ENCODE results near the gene SPACA6. TPM values are rescaled to one million over a fixed set of nuclear protein-coding genes. Genes with fewer than 3 reads are reported as not detected.

SPACA6 gene
- total and polyA plus RNA-seq, 2 experiments from 2014 or later = 5.1 to 11.5 TPM

DNA sequence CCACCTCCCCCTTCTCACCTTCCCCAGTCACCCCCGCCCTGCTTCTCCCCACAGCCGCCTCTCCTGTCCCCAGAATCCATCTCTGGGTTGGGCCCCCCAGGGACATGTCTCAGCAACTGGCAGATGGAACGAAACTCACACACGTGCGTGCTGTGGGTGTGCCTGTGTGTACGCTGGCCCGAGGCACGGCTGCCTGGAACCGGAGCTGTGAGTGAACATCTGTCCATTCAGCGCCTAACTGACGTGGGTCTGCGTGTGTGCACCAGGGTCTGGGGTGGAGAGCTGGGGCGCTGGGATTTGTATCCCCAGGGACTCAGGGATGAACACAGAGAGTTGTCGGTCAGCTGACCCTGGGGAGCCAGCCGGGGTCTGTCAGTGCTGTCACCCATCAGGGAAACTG is 31.4 kb downstream of the SPACA6 start (continued):
- TF ChIP-seq, protein P1, sequence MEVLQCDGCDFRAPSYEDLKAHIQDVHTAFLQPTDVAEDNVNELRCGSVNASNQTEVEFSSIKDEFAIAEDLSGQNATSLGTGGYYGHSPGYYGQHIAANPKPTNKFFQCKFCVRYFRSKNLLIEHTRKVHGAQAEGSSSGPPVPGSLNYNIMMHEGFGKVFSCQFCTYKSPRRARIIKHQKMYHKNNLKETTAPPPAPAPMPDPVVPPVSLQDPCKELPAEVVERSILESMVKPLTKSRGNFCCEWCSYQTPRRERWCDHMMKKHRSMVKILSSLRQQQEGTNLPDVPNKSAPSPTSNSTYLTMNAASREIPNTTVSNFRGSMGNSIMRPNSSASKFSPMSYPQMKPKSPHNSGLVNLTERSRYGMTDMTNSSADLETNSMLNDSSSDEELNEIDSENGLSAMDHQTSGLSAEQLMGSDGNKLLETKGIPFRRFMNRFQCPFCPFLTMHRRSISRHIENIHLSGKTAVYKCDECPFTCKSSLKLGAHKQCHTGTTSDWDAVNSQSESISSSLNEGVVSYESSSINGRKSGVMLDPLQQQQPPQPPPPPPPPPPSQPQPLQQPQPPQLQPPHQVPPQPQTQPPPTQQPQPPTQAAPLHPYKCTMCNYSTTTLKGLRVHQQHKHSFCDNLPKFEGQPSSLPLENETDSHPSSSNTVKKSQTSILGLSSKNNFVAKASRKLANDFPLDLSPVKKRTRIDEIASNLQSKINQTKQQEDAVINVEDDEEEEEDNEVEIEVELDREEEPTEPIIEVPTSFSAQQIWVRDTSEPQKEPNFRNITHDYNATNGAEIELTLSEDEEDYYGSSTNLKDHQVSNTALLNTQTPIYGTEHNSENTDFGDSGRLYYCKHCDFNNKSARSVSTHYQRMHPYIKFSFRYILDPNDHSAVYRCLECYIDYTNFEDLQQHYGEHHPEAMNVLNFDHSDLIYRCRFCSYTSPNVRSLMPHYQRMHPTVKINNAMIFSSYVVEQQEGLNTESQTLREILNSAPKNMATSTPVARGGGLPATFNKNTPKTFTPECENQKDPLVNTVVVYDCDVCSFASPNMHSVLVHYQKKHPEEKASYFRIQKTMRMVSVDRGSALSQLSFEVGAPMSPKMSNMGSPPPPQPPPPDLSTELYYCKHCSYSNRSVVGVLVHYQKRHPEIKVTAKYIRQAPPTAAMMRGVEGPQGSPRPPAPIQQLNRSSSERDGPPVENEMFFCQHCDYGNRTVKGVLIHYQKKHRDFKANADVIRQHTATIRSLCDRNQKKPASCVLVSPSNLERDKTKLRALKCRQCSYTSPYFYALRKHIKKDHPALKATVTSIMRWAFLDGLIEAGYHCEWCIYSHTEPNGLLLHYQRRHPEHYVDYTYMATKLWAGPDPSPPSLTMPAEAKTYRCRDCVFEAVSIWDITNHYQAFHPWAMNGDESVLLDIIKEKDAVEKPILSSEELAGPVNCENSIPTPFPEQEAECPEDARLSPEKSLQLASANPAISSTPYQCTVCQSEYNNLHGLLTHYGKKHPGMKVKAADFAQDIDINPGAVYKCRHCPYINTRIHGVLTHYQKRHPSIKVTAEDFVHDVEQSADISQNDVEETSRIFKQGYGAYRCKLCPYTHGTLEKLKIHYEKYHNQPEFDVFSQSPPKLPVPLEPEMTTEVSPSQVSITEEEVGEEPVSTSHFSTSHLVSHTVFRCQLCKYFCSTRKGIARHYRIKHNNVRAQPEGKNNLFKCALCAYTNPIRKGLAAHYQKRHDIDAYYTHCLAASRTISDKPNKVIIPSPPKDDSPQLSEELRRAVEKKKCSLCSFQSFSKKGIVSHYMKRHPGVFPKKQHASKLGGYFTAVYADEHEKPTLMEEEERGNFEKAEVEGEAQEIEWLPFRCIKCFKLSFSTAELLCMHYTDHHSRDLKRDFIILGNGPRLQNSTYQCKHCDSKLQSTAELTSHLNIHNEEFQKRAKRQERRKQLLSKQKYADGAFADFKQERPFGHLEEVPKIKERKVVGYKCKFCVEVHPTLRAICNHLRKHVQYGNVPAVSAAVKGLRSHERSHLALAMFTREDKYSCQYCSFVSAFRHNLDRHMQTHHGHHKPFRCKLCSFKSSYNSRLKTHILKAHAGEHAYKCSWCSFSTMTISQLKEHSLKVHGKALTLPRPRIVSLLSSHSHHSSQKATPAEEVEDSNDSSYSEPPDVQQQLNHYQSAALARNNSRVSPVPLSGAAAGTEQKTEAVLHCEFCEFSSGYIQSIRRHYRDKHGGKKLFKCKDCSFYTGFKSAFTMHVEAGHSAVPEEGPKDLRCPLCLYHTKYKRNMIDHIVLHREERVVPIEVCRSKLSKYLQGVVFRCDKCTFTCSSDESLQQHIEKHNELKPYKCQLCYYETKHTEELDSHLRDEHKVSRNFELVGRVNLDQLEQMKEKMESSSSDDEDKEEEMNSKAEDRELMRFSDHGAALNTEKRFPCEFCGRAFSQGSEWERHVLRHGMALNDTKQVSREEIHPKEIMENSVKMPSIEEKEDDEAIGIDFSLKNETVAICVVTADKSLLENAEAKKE (CRISPR knock-in tag; IDR thresholded peaks at IDR 0.05) = no peak
- TF ChIP-seq ZNF331 (CRISPR knock-in tag; IDR thresholded peaks at IDR 0.05; ENCODE audit: low read depth) (no peak), EZH2 (IDR thresholded peaks at IDR 0.05; ENCODE audit: low read depth, unreplicated experiment) (no peak), CREB1 (CRISPR knock-in tag; IDR thresholded peaks at IDR 0.05; ENCODE audit: low read depth) (no peak), STAT1 (IDR thresholded peaks at IDR 0.05; ENCODE audit: unreplicated experiment) (no peak), JUNB (IDR thresholded peaks at IDR 0.05; ENCODE audit: unreplicated experiment) (no peak)

DNA sequence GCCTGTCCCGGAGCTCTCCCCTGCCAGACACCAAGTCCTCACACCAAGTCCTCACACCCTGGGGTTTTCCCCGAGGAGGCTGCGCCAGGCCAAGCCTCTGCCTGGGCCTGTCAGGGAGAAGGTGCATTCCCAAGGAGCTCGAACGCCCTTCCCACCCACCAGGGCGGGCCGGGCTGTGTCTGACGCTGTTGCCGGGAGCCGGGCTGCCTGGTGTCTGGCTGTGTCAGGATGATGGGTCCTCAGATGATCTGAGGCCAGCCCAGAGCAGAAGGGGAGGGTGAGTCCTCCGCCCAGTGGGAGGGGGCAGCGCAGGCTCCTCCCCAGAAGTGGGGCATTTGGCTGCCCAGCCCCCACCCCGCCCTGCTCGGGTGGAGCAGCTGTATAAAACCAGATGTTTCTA is 32.9 kb downstream of the SPACA6 start:
- no peaks in the 10 kb centered on the region for H3K9me2 ChIP-seq (ENCODE audit: insufficient read depth)
- H3K36me3 ChIP-seq (ENCODE audit: insufficient read depth) = no peaks in the 10 kb centered on the region
- H3K4me1 ChIP-seq (ENCODE audit: insufficient read depth) = peaks cover 12% of the 10 kb centered on the region; the same call in 1 of the 2 replicates
- Mint-ChIP-seq H3K9me3 (peaks cover 23% of the 10 kb centered on the region), H3K27me3 (ENCODE audit: insufficient read depth, low read depth, poor library complexity) (peaks cover 19% of the 10 kb centered on the region), H3K4me3 (no peak overlapping the region), H3K4me1 (peaks cover 28% of the 10 kb centered on the region), H3K36me3 (ENCODE audit: low read depth) (peaks cover 7% of the 10 kb centered on the region), H3K27ac (no peak overlapping the region)
- H3K79me2 ChIP-seq (replicated peaks; ENCODE audit: insufficient read depth) = no peaks in the 10 kb centered on the region
- ATAC-seq = peak; percentile 77
- H3K27ac ChIP-seq (ENCODE audit: low read depth) = no peak overlapping the region
- H4K20me1 ChIP-seq (replicated peaks; ENCODE audit: insufficient read depth) = no peaks in the 10 kb centered on the region
- no peak overlapping the region for H3K4me3 ChIP-seq
- peak; percentile 40 for DNase-seq (ENCODE audit: low spot score)
- peaks cover 8% of the 10 kb centered on the region; the same call in 1 of the 2 replicates for H3K27me3 ChIP-seq (ENCODE audit: insufficient read depth)
- H3F3A ChIP-seq (replicated peaks; ENCODE audit: low read depth) = no peaks in the 10 kb centered on the region
- H2AFZ ChIP-seq = no peak overlapping the region
- H3K4me2 ChIP-seq = no peak overlapping the region; the same call in 1 of the 2 replicates
- no peak for TF ChIP-seq NANOG (IDR thresholded peaks at IDR 0.05; ENCODE audit: borderline replicate concordance)
- no peak for TF ChIP-seq EZH2 (IDR thresholded peaks at IDR 0.05; ENCODE audit: low read depth, unreplicated experiment)
- TF ChIP-seq ZNF331 (CRISPR knock-in tag; IDR thresholded peaks at IDR 0.05; ENCODE audit: low read depth) = no peak
- TF ChIP-seq, protein P1 (CRISPR knock-in tag; IDR thresholded peaks at IDR 0.05) = no peak
- TF ChIP-seq, protein P2, sequence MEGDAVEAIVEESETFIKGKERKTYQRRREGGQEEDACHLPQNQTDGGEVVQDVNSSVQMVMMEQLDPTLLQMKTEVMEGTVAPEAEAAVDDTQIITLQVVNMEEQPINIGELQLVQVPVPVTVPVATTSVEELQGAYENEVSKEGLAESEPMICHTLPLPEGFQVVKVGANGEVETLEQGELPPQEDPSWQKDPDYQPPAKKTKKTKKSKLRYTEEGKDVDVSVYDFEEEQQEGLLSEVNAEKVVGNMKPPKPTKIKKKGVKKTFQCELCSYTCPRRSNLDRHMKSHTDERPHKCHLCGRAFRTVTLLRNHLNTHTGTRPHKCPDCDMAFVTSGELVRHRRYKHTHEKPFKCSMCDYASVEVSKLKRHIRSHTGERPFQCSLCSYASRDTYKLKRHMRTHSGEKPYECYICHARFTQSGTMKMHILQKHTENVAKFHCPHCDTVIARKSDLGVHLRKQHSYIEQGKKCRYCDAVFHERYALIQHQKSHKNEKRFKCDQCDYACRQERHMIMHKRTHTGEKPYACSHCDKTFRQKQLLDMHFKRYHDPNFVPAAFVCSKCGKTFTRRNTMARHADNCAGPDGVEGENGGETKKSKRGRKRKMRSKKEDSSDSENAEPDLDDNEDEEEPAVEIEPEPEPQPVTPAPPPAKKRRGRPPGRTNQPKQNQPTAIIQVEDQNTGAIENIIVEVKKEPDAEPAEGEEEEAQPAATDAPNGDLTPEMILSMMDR (conservative IDR thresholded peaks at IDR 0.05; ENCODE audit: low read depth in 2 of 2) = no peak
